Activated effector memory CD4-positive, alpha-beta T cell treated with anti-CD3 and anti-CD28 coated beads, Interleukin-2, amount 50 U/mL, for 16 hours (primary cell): ENCODE data around the gene DOCK4.

ENCODE experiments used
- DNase-seq: peaks from one replicate; pipeline ENCODE4 v3.0.0-alpha.2; 2020

DOCK4 gene

DNA sequence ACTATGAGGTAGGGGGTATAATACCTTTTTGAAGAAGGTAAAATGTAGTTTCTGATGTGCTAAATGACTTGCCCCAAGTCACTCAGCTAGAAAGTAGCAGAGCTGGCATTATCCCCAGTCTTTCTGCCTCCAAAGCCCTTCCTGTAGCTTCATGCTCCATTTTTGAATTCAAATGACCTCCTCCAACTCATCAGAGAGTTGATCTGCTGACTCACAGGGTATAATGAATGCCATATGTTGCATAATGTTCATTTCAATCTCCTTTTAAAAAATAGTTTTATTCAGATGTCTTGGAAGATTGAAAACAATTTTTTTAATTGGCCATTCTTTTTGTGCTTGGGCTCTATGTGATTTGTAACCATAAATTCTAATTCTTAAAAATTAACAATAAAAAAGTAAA is 371.1 kb downstream of the DOCK4 start:
- DNase-seq = no peak

DNA sequence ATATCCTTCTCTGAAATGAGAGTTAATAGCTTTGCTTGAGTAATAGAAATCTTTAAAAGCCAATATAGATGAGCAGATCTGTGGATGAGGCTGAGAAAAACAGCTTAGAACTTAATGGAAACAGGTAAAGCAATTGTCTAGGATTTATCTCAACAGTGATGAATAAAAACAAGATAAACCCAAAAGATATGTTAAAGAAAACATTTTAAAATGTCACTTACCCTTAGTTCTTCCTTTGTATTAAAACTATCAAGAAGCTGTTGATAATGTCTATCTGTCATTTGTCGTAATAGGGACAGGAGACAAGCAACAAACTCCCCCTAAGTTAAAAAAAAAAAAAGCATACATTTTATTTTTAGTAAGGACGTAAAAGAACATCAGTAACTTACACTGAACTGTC is 371.8 kb downstream of the DOCK4 start:
- no peak for DNase-seq

DNA sequence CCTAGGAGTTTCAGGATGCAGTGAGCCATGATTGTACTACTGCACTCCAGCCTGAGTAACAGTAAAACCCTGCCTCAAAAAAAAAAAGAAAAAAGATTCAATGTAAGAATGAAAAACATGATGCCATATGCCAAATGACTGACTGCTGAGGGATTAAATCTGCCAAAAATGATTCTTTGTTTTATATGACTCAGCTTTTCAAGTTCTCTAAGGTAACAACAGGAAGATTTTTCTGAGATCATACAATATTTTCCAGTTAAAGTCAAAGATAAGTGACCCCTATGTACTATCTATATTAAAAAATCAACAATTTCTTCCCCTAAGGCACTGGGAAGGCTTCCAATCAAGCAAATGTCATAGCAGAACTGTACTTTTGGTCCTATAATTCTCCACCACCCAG is 372.7 kb downstream of the DOCK4 start:
- no peak for DNase-seq

DNA sequence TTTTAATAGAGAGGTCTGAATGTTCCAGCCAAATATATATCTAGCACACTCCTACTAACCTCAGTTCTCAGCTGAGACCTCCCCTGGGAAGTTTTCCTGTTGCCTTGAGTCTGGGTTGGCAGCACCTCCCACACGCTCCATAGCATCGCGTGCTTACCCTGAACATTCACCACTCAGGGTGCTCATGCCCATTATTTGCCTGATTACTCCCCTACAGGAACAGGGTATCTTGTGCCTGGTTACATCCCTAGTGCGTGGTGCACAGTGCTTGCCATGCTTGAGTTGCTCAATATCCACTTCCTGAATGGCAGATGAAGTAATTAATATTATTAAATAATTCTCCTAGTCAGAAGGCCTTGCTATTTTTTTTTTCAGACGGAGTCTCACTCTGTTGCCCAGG is 374.0 kb downstream of the DOCK4 start:
- no peak for DNase-seq

DNA sequence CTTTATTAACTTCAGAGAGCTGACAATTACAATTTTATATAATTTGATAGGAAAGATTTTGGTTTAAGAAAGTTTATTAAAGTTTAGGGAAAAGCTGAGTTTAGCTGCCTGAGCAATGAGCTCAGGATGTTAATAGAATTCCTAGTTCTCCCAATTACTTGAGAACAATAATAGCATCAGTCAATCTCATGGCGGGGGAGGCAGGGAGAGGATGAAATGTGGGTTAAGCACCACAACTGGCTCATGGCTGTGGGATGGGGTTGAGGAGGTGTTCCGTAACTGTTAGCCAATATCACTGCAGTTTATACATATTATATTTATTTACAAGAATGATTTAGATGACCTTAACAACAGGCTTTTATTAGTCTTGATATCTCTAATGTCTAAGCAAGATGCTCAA is 377.0 kb downstream of the DOCK4 start:
- DNase-seq = no peak

DNA sequence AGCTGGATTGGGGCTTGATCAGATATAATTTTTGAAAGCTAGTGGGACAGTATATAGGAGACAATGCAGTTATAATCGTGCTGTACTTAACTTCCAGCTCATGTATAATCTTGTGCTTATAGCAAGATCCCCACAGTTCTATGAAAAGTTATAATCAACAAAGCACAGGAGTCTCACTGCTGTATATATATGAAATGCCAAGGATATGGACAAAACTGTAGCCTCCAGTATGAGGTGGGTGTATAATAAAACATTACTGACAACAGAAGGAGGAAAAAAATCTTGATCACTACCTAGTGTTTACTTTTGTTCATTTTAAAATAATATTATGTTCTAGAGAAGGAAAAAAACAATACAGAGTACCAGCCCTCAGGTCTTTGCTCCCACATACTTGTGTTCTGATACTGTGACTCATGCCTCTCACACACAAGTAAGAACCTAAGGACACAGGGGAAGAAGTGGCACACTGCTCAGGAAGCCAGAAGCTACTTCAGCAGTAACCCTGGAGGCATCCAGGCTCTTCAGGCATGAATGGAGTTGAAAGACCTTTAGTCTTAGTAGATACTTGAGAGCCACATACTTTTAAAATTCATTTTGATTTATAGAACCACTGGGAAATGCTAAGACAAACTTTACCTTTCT is 378.2 kb downstream of the DOCK4 start:
- no peak for DNase-seq

DNA sequence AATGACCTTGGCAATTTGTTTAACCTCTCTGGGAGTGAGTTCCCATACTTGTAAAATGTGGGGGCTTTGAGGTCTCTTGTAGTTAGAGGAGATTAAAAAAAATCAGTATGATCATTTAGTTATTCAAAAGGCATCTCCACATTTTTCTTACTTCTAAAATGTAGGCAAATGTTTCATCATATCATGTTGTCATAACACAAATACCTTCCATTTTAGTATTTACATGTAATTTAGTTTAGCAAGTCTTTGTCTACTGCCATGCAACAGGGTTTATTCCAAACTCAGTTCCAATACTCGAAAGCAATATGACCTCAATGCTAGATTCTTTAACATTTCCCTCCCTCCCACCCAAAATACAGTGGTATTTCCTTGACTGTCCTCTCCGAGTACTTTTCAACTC is 381.2 kb downstream of the DOCK4 start:
- DNase-seq = no peak

DNA sequence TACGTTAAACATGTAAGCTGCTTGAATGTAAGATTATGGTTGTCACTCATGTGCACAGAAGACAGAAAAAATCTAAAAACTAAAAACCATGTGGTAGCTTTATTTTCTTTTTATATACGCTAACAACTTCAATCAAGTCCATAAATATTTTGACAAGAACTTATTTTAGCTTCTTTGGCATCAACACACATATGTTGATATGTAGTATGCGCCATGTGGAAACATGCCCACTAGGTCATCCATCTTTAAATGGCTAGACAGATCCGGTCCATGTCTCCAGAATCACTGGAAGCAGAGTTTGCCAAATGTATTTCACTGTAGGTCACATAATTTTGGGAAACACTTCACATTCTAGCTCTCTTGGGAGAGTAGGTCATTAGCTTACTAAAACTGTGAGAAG is 382.4 kb downstream of the DOCK4 start:
- no peak for DNase-seq

DNA sequence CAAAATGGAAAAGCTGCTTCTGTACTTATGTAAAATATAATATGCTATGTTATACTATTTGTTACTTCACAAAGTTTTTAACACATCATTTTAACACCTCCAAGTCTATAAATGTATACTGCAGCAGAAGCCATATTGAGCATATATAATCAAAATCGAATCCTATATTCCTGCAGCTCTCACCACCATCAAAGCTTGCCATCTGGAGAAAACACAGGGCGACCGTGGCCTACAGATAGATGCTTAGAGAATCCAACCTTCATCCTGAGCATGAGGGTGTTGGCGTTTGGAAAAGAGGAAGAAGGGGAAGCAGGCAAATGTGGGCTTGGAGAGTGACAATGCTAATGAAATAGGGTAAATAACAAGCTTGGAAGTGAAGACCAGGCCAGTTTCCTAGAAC is 385.2 kb downstream of the DOCK4 start:
- no peak for DNase-seq

DNA sequence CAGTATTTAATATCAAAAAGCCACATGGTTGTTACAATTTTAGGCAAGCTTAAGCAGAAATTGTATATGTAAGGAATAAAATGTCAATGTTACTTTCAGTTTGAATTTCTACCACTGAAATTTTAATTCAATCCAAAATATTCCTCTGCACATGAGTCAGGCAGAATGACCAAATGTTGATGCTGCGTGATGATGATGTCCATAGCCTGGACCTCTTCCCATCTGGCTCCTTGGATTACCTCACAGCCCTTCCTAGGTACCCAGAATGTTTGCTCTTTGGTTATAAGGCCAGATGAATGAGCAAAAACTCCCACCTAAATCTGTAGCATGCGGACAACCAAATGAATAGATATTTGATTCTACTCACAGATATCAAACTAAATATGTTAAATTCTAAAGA is 385.6 kb downstream of the DOCK4 start:
- no peak for DNase-seq

DNA sequence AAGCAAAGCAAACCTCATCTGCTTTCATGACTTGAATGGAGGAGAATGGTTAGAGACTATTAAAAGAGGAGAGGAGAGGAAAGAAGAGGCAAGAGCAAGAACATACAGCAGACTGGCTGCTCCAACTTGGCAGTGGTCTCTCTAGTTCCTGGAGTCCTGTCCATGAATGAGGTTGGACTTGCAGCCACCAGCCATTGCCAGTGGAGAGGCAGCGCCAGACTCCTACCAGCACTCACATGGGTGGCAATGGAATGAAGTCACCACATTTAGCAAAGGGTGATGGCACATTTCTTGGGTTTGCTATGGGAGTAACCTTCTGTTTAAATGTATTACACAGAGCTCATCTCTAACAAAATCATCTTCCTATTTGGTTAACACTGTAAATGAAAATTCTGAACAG is 386.1 kb downstream of the DOCK4 start:
- no peak for DNase-seq

DNA sequence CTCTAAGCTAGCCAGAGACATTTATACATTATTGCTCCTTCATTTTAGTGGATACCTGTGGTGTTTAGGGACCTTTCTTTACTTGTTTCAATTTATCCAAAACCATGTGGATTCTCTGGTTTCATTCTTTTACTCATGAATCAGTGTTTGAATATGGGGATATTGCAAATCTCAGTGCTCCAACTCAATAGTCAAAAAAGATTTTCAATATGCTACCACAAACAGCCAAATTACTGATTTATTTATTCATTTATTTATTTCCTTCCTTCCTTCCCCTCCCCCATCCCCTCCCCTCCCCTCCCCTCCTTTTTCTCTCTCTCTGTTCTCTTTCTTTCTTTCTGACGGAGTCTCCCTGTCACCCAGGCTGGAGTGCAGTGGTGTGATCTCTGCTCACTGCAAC is 390.8 kb downstream of the DOCK4 start:
- DNase-seq = no peak

DNA sequence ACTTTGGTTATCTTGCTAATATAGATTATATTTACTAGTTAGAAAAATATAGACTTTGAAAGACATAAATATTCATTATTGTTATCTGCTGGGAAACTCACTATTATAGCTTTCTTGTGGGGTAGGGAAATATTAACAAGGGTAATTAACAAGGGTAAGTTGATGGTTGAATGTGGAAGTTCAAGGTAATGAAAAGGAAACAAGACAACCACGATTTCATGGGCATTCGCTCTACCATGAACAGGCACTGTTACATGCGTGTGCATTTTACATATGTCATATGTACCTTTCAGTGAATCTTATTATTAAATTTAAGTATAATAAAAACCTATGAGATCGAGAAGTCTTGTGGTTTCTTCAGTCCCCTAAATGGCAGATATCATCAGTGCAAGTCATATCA is 392.9 kb downstream of the DOCK4 start:
- DNase-seq = no peak

DNA sequence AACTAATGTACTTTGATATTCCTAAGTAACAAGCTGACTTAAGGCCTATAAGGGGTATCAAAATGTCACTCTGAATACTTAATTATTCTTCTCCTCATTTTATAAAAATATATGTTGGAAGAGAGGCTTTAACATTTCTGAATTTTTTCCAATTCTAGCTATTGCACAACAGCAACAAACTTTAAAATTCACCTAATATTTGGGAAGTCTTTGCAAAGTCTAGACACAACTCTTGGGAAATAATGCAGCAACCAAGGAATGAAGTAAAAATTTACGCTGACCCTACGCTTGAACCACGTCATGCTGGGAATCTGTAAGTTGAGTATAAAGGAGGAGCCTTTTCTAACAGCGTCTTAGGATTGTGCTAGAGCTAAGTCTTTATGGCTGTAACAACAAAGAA is 400.0 kb downstream of the DOCK4 start:
- no peak for DNase-seq

DNA sequence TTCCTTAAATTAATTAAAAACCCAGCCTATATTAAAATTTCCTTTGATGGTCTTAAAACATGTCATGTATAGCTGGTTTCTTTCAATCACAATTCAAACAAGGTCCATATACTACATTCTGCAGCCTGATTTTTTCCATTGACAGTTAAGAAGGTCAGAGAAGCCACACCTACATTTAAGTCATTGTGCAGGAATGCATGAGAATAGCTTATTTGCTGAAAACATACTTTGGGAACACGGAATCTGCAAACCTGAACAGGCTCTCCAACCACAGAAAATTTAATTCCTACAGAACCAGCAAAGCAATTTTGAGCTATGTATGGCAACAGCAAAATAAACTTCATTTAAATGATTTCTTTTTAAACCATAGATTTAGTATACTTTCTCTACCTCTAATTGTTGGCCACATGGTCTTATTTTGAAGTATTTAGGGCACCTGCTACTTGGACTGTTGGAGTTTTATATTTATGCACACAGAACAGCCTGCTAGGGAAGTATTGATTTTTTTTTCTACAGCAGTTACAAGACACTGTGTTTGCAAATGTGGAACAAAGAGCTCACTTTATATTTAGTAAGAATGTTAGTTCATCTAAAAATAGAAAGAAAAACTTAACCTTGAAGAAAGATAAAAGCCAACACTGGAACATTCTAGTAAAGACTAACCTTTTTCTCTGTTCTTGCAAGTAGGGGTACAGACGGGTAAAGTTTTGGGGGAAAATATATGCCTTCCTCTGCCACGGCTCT is 403.0 kb downstream of the DOCK4 start:
- DNase-seq = no peak

DNA sequence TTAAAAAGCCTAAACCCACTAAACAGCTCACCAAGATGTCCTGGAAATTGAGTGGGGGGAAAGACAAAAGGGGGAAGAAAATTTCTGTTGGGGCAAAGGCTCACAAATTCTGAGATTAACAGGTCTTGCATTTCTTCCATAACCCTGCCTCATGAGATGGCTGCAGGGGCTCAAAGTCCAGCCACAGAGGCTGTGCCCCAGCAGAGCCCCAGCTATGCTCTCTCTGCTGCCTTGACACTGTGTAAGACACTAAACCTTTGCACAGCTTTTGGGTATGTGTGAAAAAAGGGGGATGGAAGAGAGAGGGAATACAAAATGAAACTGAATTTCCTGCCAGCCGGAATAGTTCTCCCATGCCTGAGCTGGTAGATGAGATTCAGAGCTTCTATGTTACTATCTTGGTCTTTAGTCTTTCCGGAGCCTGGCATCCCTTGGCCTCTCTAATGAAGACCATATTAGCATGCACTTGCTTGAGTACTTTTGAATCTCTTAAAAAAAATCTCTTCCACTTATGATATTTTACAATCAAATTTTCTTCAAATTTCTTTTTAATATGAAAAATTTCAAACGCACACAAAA is 403.9 kb downstream of the DOCK4 start:
- no peak for DNase-seq

DNA sequence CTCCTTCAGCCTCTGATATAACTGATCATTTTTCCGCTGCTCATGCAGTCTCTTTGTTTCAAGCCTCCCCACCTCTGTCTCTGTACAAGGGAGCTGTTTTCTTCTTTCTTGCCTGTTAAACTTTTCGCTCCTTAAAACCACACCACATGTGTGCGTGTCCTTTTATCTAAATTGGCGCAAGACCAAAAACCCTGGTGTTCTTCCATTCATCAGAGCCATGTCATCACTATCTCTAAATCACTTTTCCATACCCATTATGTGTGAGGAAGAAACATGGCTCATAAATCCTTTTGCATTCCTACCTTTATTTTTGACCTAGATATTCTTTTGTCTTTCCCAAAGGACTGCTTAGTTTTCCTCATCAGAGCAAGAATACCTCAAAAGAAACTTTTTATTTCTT is 404.9 kb downstream of the DOCK4 start:
- no peak for DNase-seq

DNA sequence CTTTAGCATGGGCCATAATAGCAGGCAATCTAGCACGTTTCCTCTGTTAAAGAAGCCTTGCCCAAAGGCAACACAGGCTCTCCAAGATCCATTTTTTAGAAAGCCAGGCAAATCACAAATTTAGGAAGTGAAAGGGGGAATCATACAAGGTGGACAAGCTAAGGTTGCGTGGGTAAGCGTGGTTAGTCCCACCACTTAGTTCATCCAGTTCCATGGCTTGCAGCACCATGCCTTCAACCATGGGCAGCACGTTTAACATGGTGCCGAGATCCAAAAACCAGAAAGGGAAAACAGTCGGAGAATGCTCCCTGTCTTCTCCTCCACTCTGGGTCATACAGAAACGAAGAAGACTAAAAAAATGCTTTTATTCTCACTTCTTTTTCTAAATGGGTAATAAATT is 409.5 kb downstream of the DOCK4 start:
- DNase-seq = no peak

DNA sequence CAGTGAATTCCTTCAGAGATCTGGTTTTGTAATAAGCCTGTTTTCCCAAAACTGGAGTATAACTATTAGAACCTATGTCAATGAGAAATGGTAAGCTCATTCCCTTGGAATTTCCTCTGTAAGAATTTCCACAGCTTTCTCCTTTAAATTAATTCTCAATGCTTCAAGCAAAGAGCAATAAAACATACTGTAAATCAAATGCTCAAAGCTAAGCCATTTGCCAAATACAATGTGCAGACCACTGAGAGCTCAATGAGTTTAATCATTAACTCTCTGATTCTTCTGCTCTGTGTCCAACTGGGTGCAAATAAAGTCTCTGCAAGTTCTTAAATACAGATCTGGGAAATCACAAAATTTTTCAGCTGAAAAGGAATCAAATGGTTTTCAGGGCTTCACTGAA is 416.3 kb downstream of the DOCK4 start:
- no peak for DNase-seq

DNA sequence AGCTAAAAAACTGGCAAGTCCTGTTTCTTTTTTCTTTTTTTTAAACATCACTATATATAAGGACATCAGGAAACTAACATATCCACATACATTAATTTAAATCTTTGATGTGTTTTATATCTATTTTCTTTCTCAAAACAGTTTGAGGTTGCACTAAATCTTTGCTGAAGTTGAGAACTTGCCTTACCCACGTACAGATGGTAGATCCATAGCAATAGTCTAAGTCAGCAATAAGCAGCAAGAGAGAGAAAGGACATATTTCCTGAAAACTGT is 417.2 kb downstream of the DOCK4 start:
- DNase-seq = no peak

DNA sequence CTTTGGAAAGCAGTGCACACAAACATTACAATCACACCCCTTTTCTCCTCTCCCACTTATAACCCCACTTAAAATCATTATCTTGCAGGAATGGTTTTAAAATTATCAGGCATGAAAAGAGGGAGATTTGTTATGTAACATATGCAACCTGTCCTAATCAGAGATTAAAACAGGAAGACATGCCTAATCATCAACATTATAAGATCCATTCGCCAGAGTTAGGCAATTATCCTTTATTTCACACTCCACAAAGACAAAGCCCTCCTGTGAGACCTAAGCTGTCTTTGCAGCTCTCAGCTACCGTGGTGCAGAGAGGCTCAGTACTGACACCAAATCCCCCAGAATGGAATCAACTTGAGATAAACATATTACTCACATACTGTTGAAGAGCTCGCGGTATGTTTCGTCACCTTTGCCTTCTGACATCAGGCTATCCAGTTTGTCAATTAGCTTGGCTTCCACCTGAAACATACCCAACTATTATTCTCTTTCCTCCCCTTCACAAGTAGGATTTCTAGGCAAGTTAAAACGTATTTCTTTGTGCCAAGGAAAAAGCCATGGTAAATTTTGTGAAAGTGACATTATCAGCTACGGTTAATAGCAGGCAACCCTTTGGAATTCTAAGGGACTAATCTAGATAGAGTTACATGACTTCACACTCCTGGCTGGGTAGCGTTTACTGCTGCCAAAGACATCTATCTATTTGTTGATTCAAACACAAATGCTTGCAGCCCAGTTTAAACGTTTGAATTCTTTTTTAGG is 417.7 kb downstream of the DOCK4 start:
- no peak for DNase-seq

DNA sequence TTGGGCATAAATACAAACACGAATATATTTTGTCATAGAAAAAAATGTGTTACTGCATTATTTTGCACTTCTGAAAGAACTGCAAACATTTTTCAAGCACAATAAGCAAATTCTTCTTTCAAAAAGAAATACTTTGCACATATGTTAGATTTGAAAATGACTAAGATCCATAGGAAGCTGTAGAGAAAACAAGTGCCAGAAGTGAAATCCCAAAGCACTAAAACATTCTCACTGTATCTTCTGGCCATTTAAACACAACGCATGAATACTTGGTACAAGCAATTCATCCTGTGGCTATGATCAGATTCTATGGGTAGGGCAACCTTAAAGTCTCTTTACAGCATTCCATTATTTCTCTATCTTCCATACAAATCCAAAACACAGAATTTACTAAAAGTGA is 418.5 kb downstream of the DOCK4 start:
- DNase-seq = no peak

DNA sequence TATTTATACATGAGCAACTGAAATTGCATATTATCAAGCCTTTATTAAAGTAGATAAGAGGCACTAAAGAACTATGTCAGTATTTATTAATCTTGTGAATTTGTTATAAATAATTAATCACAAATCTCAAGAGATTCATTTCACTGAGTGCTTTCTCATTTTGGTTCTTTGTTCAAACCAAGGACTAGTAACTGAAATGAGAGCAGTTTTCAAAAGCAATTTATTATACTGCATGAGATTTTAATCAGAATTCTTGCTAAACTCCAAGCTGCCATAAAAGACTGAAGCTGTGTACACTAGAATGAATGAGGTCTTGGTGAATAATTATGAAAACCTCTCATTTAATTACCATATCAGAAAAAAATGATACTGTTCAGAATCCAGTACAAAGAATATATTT is 419.1 kb downstream of the DOCK4 start:
- DNase-seq = no peak

DNA sequence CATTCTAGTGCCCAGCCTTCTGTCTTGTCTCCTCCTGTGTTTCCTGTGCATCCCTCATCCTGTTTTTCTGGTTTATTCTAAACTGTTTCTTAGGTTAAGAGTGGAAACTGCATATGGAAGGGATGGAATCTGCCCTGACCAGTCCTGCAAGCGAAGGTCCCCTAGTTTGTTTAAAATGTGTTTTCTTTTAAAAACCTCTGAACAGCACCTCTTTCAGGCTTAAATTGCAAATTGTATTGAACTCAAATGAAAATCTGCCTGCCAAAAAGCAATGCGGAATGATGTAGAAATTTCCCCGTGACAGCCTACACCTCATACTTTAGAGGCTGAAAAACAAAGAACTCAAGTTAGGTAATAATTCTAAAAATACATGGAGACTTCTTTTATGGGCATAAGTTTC is 421.1 kb downstream of the DOCK4 start:
- DNase-seq = no peak
